ENCODE data around the gene HNRNPL. TPM values are rescaled to one million over a fixed set of nuclear protein-coding genes. Genes with fewer than 3 reads are reported as not detected.
"Not testable (repeated sequence)": the region's sequence is repeated elsewhere in the genome, so short reads cannot be mapped to it uniquely, and the experiment has no call there.

Gene HNRNPL
- total RNA-seq, 2 experiments from 2014 or later = 517 to 535 TPM

DNA sequence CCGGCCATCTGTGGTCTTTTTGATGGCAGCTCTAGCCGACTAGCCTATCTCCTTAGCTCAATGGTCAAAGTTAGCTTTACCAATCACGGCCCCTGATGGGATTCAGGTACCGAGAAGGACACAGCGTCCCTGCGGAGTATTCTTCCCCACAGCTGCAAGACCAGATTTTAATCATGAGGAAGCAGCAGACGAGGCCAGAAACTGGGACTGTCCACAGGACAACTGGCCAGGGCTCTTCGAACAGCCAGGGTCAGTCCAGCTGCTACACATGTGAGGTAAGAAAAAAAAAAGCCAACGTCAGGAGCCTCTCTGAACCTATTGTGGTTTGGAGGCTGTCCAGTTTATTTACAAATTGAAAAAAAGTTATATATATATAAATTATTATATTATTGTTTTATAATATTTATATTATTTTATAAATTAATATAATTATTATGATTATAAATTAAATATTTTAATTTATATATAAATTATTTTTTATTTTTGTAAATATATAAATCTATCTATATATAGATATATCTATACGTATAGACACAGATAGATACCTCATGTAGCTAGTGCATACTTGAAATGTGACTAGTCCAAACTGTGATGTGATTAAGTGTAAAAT, 17.5 kb upstream of the HNRNPL start:
- ChIA-PET CTCF (interaction anchor here (0.8 to 1.8 kb wide), 3 partner anchors 9 to 98 kb away, joined by 3 to 9 read pairs (median 4); no protein-coding TSS in a partner anchor), POLR2A (no interaction called here)
- Mint-ChIP-seq H3K9me3 (peaks cover 12% of the 10 kb centered on the region), H3K4me1 (peaks cover 65% of the 10 kb centered on the region), H3K4me3 (no peak overlapping the region), H3K27me3 (no peaks in the 10 kb centered on the region), H3K27ac (no peak overlapping the region), H3K36me3 (ENCODE audit: low read depth) (peaks cover 45% of the 10 kb centered on the region)
- DNase-seq = no peak

DNA sequence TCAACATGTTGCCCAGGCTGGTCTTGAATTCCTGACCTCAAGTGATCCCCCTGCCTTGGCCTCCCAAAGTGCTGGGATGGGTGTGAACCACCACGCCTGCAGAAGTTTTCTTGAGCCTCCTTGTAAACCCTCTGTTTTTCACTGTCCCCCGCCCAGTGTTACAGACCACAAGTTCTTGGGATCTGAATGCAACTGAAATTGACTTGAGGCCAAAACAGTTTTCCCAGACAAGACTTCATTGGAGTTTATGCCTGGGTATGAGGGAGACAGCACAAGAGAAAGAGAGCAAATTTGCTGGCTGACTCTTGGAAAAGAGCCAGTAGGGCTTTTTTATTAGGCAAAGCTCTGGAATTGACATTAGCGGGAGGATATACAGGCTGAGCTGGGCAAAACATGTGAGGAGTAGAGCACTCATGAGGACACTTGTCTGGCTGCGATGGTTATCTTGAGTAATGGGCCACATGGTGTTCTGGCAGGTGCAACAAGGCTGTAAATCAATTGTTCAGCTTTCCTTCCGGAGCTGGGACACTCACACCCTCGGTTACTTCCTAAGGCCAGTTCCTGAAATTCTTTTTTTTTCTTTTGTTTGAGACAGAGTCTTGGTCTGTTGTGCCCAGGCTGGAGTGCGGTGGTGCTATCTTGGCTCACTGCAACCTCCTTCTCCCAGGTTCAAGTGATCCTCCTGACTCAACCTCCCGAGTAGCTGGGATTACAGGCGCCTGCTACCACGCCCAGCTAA, 12.7 kb upstream of the HNRNPL start:
- H3K27ac Mint-ChIP-seq = no peak overlapping the region
- peaks cover 12% of the 10 kb centered on the region for H3K9me3 Mint-ChIP-seq
- H3K4me1 Mint-ChIP-seq = peaks cover 46% of the 10 kb centered on the region
- no peak for DNase-seq
- POLR2A ChIA-PET = no interaction called here
- CTCF ChIA-PET = interaction anchor here (1.0 to 1.9 kb wide), 4 partner anchors 10 to 460 kb away, joined by 3 to 5 read pairs (median 4); partner anchors contain the start of gene FAM98C
- no peak overlapping the region for H3K4me3 Mint-ChIP-seq
- no peaks in the 10 kb centered on the region for H3K27me3 Mint-ChIP-seq
- H3K36me3 Mint-ChIP-seq (ENCODE audit: low read depth) = peaks cover 26% of the 10 kb centered on the region

DNA sequence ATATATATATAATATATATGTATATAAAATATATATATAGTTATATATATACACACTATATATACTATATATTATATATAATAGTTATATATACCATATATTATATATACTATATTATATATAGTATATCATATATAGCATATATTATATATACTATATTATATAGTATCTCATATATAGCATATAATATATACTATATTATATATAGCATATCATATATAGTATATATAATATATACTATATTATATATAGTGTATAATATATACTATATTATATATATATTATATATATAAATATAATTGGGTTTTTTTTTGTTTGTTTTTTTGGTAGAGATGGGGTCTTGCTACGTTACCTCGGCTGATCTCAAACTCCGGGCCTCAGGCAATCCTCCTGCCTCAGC, 11.6 kb upstream of the HNRNPL start:
- Mint-ChIP-seq H3K4me3 (no peak overlapping the region), H3K27me3 (no peaks in the 10 kb centered on the region), H3K4me1 (peaks cover 54% of the 10 kb centered on the region), H3K9me3 (peaks cover 12% of the 10 kb centered on the region), H3K36me3 (ENCODE audit: low read depth) (peaks cover 19% of the 10 kb centered on the region), H3K27ac (no peak overlapping the region)
- DNase-seq = no peak
- POLR2A ChIA-PET = no interaction called here
- CTCF ChIA-PET = interaction anchor here (0.9 kb wide), 1 partner anchor 459 kb away, joined by 4 read pairs; the partner anchor contains the start of gene FAM98C

GRCh38 chr19:38859631-38860204, 9.9 kb upstream of the HNRNPL start:
- H3K27ac Mint-ChIP-seq; CTCF ChIA-PET; POLR2A ChIA-PET; H3K36me3 Mint-ChIP-seq (ENCODE audit: low read depth); DNase-seq; H3K27me3 Mint-ChIP-seq; H3K4me3 Mint-ChIP-seq; H3K9me3 Mint-ChIP-seq: not testable (repeated sequence)
- peaks cover 40% of the 10 kb centered on the region for H3K4me1 Mint-ChIP-seq

- no peak for DNase-seq
- Mint-ChIP-seq H3K9me3 (no peaks in the 10 kb centered on the region), H3K27me3 (no peaks in the 10 kb centered on the region), H3K36me3 (ENCODE audit: low read depth) (no peaks in the 10 kb centered on the region), H3K27ac (peak overlapping the region; percentile 88), H3K4me1 (peaks cover 36% of the 10 kb centered on the region), H3K4me3 (no peak overlapping the region)
- ChIA-PET POLR2A (interaction anchor here (0.6 to 0.9 kb wide), 3 partner anchors 8 to 423 kb away, joined by 4 read pairs; no protein-coding TSS in a partner anchor), CTCF (interaction anchor here (0.6 to 2.4 kb wide), 5 partner anchors 9 to 134 kb away, joined by 3 to 12 read pairs (median 4); partner anchors contain the start of genes MRPS12 and SARS2)
Observed at GRCh38 chr19:38856813-38857212, 7.0 kb upstream of the HNRNPL start.

DNA sequence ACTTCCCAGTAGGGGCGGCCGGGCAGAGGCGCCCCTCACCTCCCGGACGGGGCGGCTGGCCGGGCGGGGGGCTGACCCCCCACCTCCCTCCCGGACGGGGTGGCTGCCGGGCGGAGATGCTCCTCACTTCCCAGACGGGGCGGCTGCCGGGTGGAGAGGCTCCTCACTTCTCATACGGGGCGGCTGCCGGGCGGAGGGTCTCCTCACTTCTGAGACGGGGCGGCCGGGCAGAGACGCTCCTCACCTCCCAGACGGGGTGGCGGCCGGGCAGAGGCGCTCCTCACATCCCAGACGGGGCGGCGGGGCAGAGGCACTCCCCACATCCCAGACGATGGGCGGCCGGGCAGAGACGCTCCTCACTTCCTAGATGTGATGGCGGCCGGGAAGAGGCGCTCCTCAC, 6.0 kb upstream of the HNRNPL start:
- POLR2A ChIA-PET; H3K9me3 Mint-ChIP-seq; H3K36me3 Mint-ChIP-seq (ENCODE audit: low read depth); H3K4me3 Mint-ChIP-seq; H3K27ac Mint-ChIP-seq; CTCF ChIA-PET; H3K27me3 Mint-ChIP-seq; DNase-seq: not testable (repeated sequence)
- peaks cover 42% of the 10 kb centered on the region for H3K4me1 Mint-ChIP-seq

GRCh38 chr19:38854961-38855360, 5.2 kb upstream of the HNRNPL start:
- H3K27me3 Mint-ChIP-seq; POLR2A ChIA-PET; DNase-seq; H3K9me3 Mint-ChIP-seq; H3K27ac Mint-ChIP-seq; H3K4me3 Mint-ChIP-seq; H3K36me3 Mint-ChIP-seq (ENCODE audit: low read depth); CTCF ChIA-PET: not testable (repeated sequence)
- peaks cover 41% of the 10 kb centered on the region for H3K4me1 Mint-ChIP-seq

DNA sequence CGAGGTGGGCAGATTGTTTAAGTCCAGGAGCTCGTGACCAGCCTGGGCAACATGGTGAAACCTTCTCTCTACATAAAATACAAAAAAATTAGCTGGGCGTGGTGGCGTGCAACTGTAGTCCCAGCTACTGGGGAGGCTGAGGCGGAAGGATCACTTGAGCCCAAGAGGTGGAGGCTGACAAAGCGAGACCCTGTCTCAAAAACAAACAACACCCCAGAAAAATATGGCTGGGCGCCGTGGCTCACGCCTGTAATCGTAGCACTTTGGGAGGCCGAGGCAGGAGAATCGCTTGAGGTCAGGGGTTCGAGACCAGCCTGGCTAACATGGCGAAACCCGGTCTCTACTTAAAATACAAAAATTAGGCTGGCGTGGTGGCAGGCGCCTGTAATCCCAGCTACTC, 3.4 kb upstream of the HNRNPL start:
- Mint-ChIP-seq H3K27me3 (no peaks in the 10 kb centered on the region), H3K4me1 (peaks cover 44% of the 10 kb centered on the region), H3K36me3 (ENCODE audit: low read depth) (peaks cover 10% of the 10 kb centered on the region), H3K27ac (peak overlapping the region; percentile 98), H3K4me3 (peak overlapping the region; percentile 94), H3K9me3 (no peaks in the 10 kb centered on the region)
- CTCF ChIA-PET = interaction anchor here (1.0 to 2.6 kb wide), 7 partner anchors 9 to 83 kb away, joined by 3 to 11 read pairs (median 3); partner anchors contain the start of genes MRPS12 and NFKBIB
- DNase-seq = no peak
- POLR2A ChIA-PET = no interaction called here

DNA sequence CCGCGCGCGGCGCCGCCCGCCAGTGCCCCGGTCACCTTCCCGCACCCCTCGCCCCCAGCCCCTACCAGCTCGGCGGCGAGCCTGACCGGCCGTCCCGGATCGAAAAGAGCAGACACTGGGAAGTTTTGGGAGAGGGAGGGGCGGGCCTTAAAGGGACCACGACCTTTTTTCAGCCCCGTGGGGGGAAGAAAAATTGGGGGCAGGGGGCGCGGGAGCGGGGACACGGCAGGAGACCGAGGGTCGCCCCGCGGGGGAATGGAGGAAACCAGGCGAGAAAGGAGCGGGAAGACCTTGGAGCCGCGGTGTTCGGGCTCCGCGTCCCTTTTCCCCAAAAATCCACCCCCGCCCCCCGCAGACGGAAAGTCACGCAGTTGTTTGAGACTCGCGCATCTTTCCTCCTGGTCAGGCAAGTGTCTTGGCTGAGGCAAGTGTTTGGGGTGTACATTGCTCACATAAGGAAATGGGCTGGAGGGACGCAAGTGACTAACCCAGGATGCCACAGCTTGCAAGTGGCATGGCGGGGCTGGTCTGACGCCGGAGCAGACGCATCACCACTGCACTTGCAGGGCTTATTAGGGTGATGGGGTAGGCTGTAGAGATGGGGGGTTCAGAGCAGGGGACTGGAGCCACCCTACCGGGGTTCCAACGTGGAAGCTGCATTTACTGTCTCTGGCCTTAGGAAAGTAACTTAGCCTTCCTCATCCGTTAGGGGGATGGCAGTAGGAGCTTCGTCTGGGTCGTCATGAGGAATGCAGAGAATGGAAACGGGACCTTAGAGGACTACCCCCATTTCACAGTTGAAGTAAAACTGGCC, 2.7 kb upstream of the HNRNPL start:
- ChIA-PET CTCF (interaction anchor here (1.0 to 2.6 kb wide), 5 partner anchors 8 to 79 kb away, joined by 3 to 11 read pairs (median 3); partner anchors contain the start of genes MRPS12 and NFKBIB), POLR2A (interaction anchor here (0.6 kb wide), 1 partner anchor 551 kb away, joined by 3 read pairs; no protein-coding TSS in a partner anchor)
- peaks cover 45% of the 10 kb centered on the region for H3K4me1 Mint-ChIP-seq
- peak overlapping the region; percentile 98 for H3K27ac Mint-ChIP-seq
- H3K27me3 Mint-ChIP-seq = no peaks in the 10 kb centered on the region
- no peaks in the 10 kb centered on the region for H3K9me3 Mint-ChIP-seq
- DNase-seq = peak; percentile 63
- peak overlapping the region; percentile 94 for H3K4me3 Mint-ChIP-seq
- H3K36me3 Mint-ChIP-seq (ENCODE audit: low read depth) = peaks cover 16% of the 10 kb centered on the region

GRCh38 chr19:38851622-38852230, 1.9 kb upstream of the HNRNPL start:
- DNase-seq = peak; percentile 93
- POLR2A ChIA-PET = interaction anchor here (0.6 kb wide), 2 partner anchors 456 to 552 kb away, joined by 3 read pairs; no protein-coding TSS in a partner anchor
- H3K36me3 Mint-ChIP-seq (ENCODE audit: low read depth) = peaks cover 23% of the 10 kb centered on the region
- CTCF ChIA-PET = interaction anchor here (0.6 to 2.6 kb wide), 3 partner anchors 11 to 222 kb away, joined by 3 to 11 read pairs (median 5); no protein-coding TSS in a partner anchor
- no peaks in the 10 kb centered on the region for H3K27me3 Mint-ChIP-seq
- peak overlapping the region; percentile 100 for H3K27ac Mint-ChIP-seq
- H3K9me3 Mint-ChIP-seq = no peaks in the 10 kb centered on the region
- peak overlapping the region; percentile 94 for H3K4me3 Mint-ChIP-seq
- H3K4me1 Mint-ChIP-seq = peaks cover 44% of the 10 kb centered on the region

- Mint-ChIP-seq H3K36me3 (ENCODE audit: low read depth) (peaks cover 27% of the 10 kb centered on the region), H3K27ac (peak overlapping the region; percentile 100)
Observed at GRCh38 chr19:38850976-38851621, 1.3 kb upstream of the HNRNPL start.

More at GRCh38 chr19:38850976-38851621, 1.3 kb upstream of the HNRNPL start:
- no peaks in the 10 kb centered on the region for H3K27me3 Mint-ChIP-seq
- peak; percentile 27 for DNase-seq
- CTCF ChIA-PET = interaction anchor here (0.6 to 2.6 kb wide), 2 partner anchors 19 to 221 kb away, joined by 3 to 11 read pairs; no protein-coding TSS in a partner anchor
- peaks cover 42% of the 10 kb centered on the region for H3K4me1 Mint-ChIP-seq
- H3K4me3 Mint-ChIP-seq = peak overlapping the region; percentile 94
- POLR2A ChIA-PET = interaction anchor here (0.6 kb wide), 1 partner anchor 456 kb away, joined by 3 read pairs; no protein-coding TSS in a partner anchor
- no peaks in the 10 kb centered on the region for H3K9me3 Mint-ChIP-seq

All from activated CD4-positive, alpha-beta T cell treated with anti-CD3 and anti-CD28 coated beads, Interleukin-2, amount 10 ng/mL, durations not matched to agents 7 days and 5 days (primary cell).